GM18517 (cell line): ENCODE measurements around the gene MARCHF9.
"Not testable (repeated sequence)": the region's sequence is repeated elsewhere in the genome, so short reads cannot be mapped to it uniquely, and the experiment has no call there.

Experiments
- ATAC-seq: cut with Tn5 transposase; IDR thresholded peaks from one replicate; pipeline ENCODE4 v1.9.1; 2021; ENCODE audit warnings: mild to moderate bottlenecking, moderate library complexity; ENCODE audit not compliant: unreplicated experiment

Gene MARCHF9, protein sequence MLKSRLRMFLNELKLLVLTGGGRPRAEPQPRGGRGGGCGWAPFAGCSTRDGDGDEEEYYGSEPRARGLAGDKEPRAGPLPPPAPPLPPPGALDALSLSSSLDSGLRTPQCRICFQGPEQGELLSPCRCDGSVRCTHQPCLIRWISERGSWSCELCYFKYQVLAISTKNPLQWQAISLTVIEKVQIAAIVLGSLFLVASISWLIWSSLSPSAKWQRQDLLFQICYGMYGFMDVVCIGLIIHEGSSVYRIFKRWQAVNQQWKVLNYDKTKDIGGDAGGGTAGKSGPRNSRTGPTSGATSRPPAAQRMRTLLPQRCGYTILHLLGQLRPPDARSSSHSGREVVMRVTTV

DNA sequence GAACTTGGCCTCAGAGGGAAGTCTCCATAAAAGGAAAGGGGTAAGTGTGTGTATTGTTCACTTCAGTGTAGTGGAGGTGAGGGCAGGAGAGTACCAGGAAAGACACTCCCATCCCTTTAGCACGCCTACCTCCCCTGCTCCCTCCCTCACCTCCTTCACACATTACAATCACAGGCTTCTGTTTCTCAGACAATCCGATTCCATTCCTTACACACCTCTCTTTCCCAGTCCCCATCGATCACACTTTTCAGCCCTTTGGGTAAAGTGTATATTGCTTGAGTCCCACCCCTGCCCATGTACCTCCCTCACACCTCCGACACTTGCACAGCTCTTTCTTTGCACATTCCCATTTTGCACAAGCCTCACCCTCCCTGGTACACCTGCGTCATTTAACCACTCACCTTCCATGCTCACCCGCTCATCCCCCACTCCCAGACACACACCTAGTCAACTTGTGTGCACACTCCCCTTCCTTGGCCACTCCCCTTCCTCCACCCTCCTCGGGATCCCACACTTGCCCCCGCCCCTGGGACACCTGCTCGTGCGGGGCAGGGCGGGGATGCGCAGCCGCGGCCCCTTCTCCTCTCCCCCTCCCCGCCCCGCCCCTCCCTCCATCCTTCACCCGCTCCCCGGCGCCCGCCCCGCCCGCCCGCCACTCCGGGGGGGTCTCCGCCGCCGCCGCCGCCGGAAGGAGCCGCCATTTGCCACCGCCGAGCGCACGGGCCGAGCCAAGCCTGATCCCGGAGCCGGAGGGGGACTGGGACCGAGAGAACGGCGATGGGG lies at the start of gene MARCHF9:
Gene MARCHF9, plus strand, starts transcription at position 693 of the 783 bp plus-strand sequence. CDS start 426 bp downstream, outside the sequence.
- peak; percentile 34 for ATAC-seq

DNA sequence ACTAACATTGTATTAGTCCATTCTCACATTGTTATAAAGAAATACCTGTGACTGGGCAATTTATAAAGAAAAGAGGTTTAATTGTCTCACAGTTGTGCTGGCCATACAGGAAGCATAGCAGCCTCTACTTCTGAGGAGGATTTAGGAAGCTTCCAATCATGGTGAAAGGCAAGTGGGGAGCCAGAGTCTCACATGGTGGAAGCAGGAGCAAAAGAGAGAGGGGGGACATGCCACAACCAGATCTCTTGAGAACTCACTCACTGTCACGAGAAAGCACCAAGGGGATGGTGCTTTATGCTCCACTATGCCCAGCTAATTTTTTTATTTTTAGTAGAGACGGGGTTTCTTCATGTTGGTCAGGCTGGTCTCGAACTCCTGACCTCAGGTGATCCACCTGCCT lies 47.7 kb upstream of the MARCHF9 start:
- no peak for ATAC-seq

DNA sequence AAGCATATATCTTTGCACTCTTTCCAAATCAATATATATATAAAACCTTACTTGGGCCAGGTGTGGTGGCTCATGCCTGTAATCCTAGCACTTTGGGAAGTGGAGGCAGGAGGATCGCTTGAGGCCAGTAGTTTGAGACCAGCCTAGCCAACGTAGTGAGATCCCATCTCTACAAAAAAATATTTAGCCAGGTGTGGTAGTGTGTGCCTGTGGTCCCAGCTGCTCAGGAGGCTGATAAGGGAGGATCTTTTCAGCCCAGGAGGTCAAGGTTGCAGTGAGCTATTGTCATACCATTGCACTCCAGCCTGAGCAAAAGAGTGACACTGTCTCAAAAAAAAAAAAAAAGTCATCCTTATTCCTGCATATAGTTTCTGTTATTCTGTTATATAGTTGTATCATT lies 46.6 kb upstream of the MARCHF9 start:
- ATAC-seq: no peak

DNA sequence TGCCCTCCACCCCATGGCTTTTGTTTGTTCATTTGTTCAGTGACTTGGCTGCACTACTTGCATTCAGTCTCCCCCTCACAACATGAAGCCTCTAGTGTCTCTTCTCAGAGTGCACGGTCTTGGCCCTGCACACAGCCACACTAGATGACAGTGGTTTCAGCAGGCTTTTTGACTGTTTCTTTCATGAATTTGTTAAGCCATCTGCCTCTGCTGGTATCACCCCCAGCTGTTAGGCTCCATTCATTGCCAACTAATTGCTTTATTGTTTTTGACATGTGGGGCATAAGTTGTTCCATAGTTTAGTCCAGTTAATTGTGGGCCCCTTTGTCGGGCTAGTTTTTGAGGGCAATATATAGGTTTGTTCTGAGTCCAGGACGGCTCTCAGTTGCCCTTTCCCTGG lies 42.2 kb upstream of the MARCHF9 start:
- ATAC-seq: no peak

DNA sequence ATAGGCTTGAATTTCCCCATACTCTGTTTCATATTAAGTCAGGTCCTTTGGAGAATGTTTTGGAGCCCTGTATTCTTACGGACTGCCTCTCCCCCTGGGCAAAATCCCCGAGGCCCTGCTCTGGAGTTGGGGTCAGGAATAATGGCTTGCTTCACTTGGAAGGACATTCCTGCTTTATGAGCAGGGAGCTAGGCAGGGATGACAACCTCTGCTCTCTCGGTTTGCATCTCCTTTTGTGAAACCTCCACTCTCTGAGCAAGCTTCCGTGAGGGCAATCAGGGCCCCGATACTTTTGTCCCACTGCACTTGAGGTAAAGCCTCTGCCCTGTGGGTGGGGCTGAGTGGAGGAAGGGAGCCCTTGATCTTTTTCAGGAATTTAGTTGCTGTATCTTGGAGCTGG lies 41.7 kb upstream of the MARCHF9 start:
- ATAC-seq: no peak

DNA sequence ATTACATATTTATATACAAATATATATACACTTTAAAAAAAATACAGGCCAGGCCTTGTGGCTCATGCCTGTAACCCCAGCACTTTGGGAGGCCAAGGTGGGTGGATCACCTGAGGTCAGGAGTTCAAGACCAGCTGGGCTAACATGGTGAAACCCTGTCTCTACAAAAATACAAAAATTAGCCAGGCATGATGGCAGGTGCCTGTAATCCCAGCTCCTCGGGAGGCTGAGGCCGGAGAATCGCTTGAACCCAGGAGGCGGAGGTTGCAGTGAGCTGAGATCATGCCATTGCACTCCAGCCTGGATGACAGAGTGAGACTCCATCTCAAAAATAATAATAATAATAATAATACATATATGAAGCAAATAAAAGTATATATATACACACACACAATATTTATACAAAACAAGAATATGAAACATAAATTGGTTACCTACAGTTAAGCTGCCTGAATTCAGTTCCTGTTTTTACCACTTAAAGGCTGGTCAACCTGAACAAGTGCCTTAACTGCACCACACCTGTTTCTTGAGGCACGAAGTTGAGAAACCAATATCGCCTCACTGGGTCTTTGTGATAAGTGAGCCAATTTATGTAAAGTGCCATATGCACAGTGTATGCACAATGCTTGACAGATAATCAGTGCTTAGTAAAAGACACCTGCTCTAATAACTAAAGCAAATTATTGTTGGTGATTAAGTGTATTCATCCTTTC lies 39.7 kb upstream of the MARCHF9 start:
- not testable (repeated sequence) for ATAC-seq

DNA sequence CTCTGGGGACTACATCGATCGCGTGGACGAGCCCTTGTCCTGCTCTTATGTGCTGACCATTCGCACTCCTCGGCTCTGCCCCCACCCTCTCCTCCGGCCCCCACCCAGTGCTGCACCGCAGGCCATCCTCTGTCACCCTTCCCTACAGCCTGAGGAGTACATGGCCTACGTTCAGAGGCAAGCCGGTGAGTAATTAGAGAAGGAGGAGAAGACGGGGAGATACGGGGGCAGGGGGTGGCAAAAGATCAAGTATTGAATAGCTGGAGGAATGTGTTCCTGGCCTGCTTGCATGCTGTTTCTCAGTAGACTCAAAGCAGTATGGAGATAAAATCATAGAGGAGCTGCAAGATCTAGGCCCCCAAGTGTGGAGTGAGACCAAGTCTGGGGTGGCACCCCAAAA lies 39.1 kb upstream of the MARCHF9 start:
- no peak for ATAC-seq

DNA sequence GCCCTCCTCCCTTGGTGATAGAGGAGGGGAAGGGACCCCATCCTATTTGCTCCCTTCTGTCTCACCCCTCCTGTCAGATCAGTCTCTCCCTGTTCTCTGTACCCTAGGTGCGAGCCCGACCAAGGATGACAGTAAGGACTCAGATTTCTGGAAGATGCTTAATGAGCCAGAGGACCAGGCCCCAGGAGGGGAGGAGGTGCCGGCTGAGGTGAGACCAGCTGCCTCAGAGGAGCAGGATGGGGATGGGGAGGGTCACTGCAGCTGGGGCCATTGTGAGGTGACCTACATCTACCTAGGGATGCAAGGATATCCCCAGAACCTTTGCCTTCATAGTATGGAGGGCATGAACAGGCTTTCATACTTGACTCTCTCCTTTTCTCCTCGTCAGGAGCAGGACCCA lies 38.6 kb upstream of the MARCHF9 start:
- no peak for ATAC-seq

DNA sequence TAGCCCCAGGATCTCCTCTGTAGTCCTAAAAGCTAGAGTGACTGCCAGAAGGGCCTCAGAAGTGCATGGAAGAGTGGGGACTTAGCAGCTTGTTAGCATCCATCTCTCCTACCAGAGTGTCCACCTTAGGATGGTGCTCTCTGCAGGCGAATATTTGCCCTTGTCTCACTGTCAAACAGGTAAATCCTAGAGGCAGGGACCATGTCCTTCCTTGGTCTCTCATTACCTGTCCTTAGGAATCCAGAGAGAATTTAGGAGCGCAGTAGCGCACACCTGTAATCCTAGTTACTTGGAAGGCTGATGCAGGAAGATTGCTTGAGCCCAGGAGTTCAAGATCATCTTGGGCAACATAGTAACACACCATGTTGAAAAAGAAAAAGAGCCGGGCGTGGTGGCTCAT lies 37.8 kb upstream of the MARCHF9 start:
- ATAC-seq: no peak

DNA sequence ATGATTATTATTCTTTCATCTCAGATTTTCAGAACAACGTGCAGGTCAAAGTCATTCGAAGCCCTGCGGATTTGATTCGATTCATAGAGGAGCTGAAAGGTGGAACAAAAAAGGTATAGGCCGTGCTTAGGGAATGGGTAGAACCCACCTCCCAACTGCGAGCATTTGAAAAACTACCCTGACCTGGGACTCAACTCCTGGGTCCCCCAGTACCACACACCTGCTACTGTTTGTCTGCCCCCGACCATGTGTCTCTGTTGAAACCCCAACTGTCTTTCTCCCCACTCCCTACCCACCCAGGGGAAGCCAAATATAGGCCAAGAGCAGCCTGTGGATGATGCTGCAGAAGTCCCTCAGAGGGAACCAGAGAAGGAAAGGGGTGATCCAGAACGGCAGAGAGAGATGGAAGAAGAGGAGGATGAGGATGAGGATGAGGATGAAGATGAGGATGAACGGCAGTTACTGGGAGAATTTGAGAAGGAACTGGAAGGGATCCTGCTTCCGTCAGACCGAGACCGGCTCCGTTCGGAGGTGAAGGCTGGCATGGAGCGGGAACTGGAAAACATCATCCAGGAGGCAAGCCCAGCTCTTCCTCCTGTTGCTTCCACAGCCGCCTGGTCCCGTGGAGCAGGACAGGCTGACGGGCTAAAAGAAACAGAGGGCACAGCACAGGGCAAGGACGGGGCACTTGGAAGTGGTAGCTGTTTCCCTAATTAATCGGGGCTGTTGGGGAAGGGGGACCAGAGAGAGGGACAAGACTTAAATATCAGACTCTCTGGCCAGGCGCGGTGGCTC lies 36.9 kb upstream of the MARCHF9 start:
- no peak for ATAC-seq

DNA sequence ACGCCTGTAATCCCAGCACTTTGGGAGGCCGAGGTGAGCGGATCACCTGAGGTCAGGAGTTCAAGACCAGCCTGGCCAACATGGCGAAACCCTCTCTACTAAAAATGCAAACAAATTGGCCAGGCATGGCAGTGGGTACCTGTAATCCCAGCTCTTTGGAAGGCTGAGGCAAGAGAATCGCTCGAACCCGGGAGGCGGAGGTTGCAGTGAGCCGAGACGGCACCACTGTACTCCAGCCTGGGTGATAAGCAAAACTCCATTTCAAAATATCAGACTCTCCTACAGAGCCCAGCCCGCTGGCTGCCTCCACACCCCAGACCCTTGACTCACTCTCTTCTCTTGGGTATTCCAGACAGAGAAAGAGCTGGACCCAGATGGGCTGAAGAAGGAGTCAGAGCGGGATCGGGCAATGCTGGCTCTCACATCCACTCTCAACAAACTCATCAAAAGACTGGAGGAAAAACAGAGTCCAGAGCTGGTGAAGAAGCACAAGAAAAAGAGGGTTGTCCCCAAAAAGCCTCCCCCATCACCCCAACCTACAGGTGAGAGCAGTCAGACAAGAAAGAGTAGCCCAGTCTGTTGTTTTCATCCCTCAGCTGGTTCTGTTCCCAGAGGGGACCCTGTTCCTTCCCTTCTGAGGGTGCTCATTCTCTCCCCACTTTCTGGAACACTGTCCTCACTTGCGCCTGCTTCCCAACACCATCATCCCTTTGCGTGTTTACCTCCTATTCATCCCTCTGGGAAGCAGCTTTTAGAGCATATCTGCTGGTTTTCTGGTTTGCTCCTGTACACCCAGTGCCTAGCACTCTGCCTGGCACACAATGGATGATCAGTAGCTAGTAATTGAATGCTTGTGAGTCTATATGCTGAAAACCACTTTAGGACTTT lies 36.0 kb upstream of the MARCHF9 start:
- no peak for ATAC-seq

DNA sequence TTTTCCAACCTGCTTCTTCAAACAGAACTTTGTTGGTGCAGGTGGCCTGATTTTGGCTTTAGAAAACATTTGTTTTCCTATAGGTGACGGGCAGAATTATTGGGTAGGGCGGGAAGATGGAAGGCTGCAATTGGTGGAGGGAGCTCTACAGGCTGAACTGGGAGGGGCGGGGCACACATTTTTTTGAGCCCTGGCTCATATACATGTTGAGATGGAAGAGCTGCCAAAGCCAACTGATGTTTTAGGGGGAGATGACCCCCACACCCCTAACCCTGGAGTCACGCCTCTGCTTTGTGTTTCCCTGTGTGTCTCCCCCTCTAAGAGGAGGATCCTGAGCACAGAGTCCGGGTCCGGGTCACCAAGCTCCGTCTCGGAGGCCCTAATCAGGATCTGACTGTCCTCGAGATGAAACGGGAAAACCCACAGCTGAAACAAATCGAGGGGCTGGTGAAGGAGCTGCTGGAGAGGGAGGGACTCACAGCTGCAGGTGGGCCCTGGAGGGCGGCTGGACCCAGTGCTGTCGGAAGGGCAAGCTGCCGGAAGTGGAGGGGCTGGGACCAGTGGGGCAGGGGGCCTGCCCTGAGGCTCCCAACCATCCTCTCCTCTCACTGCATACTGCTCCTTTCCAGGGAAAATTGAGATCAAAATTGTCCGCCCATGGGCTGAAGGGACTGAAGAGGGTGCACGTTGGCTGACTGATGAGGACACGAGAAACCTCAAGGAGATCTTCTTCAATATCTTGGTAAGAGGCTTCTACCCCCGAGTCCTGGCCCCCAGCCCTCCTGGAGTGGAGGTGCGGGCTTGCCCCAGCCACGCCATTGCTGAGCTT lies 34.9 kb upstream of the MARCHF9 start:
- no peak for ATAC-seq

DNA sequence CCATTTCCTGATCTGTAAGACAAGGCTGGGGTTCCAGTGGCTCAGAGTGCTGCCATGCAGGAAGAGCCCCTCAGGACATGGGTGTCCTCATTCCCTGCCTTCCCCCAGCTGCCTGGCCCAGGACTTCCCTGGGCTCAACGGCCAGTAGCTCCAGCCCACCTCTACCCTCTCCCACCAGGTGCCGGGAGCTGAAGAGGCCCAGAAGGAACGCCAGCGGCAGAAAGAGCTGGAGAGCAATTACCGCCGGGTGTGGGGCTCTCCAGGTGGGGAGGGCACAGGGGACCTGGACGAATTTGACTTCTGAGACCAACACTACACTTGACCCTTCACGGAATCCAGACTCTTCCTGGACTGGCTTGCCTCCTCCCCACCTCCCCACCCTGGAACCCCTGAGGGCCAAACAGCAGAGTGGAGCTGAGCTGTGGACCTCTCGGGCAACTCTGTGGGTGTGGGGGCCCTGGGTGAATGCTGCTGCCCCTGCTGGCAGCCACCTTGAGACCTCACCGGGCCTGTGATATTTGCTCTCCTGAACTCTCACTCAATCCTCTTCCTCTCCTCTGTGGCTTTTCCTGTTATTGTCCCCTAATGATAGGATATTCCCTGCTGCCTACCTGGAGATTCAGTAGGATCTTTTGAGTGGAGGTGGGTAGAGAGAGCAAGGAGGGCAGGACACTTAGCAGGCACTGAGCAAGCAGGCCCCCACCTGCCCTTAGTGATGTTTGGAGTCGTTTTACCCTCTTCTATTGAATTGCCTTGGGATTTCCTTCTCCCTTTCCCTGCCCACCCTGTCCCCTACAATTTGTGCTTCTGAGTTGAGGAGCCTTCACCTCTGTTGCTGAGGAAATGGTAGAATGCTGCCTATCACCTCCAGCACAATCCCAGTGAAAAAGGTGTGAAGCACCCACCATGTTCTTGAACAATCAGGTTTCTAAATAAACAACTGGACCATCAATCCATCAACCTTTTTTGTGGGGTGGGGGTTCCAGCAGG lies 34.0 kb upstream of the MARCHF9 start:
- no peak for ATAC-seq

DNA sequence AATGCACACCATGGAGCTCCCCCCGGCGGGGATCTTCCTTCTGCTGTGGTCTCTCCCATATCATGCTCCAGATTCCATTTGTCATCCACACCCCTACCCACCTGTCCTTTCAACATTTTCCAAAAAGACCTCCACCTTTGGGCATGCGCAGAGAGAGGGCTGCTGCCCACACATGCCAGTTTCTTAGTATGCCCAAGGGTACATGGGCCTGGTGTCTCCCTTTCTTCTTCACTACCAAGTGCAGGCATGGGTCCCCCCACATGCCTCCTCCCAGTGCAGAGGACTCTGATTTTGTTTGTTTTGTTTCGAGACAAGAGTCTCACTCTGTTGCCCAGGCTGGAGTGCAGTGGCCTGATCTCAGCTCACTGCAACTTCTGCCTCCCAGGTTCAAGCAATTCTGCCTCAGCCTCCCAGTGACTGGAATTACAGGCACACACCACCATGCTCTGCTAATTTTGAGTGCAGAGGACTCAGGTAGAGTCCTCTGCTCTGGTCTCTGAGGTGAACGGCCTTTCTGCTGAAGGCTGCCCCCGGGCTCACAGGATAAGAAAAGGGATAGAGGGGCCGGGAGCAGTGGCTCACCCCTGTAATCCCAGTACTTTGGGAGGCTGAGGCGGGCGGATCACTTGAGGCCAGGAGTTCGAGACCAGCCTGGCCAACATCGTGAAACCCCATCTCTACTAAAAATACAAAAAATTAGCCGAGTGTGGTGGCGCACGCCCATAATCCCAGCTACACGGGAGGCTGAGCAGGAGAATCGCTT lies 32.9 kb upstream of the MARCHF9 start:
- ATAC-seq: not testable (repeated sequence)

DNA sequence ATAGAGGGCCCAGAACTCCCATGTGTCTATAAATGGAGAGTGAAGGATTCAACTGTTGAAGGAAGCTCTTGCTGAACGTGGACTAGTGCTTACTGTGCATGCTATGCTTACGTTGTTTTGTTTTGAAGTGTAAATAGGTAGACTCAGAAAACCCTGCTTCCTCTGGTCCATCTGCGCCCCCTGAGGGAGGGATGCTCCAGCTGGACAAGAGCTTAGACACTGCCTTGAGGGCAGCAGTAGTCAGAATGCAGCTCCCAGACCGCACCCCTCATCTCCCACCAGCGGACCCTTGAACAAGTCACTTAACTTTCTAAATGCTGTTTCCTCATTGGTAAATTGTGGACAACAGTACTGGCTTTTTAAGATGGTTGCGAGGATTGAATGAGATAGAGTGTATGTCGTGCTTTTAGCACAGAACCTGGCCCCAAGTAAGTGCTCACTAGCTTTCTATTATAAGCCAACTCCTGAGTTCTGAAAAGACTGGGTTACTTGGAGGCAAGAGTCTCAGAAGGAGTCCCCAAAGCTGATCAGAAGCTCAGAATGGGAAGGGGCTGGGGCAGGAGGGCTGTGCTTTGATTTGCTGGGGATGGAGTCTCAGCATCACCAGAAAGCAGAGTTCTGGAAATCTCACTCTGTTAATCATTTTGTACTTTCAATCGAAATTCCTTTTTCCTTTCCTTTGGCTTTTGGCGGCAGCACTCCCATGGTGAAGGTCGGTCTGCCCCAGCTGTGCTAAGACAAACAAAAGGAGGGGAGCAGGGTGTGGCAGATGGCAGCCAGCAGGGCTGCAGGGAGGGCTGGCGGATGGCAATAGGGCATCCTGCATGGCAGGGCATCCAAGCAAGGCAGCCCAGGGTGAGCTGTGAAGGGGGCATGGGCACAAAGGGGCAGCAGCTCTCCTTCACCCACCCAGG lies 31.9 kb upstream of the MARCHF9 start:
- no peak for ATAC-seq

DNA sequence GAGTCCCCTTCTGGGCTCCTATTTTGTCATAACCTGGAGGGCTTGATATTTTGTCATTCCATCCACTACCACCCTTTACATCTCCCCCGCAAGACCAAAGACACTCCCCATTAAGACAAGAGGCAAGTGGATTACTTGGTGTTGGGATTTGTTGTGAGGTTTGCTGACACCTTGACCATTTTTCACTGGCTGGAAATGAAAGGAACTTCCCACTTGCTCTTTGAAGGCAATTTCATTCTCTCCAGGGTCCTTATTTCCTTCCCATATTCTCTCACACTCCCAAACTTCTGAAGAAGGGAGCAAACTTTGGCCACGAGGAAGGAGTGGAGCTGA lies 31.3 kb upstream of the MARCHF9 start:
- ATAC-seq: no peak
